Measurements from ENCODE around the gene FAM24B.
A peak's percentile ranks its signal among the peaks of the same experiment; 100 is the strongest.
"Not testable (repeated sequence)": the region's sequence is repeated elsewhere in the genome, so short reads cannot be mapped to it uniquely, and the experiment has no call there.

The FAM24B gene, protein sequence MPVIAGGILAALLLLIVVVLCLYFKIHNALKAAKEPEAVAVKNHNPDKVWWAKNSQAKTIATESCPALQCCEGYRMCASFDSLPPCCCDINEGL

DNA sequence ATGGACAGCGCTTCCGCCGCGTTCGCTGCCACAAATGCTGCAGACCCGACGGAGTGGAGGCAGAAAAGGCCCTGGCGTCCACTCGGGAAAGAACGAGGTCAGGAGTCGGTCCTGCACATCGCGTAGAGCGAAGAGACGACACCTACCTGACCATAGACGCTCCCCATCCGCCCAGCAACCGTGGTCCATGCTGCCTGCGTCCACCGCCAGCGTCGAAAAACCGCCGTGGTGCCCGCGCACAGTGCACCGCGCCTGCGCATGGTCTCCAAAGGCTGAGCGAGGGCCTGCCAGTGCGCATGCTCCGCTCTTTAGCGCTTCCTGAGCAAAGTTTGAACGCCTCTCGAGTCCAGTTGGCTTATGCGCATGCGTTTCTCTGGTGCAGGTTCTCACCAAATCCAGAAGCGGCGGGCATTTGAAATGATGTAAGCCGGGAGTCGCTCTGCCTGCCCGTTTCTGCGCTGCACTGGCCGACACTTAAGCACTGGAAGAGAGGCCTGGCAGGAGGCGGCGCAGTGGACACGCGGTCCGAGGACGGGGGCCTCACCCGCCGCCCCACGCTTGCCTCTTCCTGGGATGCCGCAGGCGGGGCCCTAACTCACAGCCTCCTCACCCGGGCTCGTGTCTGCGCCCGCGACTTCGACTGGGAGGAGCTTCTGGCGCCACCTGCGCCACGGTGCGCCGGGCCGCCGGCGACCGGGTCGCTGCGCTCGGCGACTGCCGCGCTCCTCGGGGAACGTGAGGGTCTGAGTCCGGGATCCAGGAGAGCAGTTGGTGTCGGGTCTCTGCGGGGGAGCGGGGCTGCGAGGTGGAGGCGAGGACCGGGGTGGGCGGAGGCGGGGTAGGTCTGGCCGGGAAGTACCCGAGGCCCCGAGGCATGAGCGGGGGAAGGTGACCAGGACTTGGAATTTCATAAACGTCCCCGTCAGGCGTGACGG is at the start of gene FAM24B:
Gene FAM24B (minus strand): TSS at position 243 of the 935 bp plus-strand sequence. CDS start 29,066 bp downstream, outside the sequence.
- DNase-seq = peak; percentile 91 to 95

DNA sequence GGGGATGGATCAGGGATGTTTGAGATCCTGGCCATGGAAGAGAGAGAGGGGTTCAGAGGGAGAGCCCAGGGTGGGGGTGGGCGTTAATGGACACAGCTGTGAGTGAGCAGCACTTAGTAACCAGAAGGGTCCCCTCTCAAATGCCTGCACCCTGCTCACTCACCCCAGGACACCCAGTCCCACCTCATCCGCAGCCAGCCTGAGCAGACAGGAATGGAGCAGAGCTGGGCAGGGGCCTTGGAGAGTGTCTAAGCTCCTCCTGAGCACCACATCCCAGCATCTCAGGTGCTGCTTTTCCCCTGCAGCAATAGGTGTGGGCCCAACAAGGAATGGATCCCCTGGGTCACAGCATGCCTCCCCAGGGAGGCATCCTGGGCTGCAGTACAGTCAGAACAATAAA is 36.3 kb upstream of the FAM24B start:
- DNase-seq = no peak

DNA sequence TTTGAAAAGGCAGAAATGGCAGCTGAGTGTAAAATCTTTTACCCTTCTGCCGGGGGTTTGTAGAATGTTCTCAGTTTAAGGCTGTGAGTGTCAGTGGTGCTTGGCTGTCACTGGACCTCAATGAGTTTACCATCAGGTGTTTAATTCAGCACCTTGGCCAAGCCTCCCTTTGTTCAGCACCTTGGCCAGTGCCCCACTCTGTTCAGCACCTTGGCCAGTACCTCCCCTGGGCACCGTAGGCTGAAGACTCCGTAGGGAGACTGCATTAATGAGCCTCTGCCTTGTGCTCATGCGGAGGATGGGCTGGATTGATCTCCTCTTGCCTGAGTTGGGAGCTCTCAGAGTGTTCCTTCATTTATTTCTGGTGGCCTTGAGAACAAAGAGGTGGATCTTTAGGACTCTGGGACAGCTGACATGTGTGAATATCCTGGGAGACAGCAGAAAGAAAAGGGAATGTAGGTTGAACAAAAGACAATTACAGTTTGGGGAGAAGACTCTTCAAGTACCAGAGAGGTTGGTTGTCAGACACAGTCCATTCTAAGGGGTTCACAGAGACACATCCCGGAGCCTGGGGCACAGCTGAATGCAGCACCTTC is 32.6 kb upstream of the FAM24B start:
- DNase-seq = peak; percentile 63 to 69

DNA sequence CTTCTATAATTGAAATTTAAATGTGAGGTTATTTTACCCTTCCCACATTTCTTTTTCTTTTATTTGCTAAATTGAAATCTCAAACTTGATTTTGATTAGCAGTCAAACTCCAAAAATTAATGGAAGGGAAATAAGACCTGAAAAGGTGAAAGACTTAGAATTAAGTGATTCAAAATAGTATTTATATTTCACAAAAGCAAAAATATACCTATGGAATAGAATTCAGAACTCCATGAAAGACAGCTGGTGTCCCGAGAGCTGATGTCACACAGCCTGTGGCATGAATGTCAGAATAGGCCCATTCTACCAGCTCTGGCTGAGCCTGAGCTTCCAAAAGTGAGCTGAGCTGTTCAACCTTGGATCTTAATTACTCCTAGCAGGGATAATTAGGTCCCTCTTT is 30.9 kb upstream of the FAM24B start, which contains the start of gene FAM24A:
Gene FAM24A (plus strand): TSS at position 301 of the 400 bp plus-strand sequence. CDS start 1,025 bp downstream, outside the sequence.
- no peak for DNase-seq

DNA sequence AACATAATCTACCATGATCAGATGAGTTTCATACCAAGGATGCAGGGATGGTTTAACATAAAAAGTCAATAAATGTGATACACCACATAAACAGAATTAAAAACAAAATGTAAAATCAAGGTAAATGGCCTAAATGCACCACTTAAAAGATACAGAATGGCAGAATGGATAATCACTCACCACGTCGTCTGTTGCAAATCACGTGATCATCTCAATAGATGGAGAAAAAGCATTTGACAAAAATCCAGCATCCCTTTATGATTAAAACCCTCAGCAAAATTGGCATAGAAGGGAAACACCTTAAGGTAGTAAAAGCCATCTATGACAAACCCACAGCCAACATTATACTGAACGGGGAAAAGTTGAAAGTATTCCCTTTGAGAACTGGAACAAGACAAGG is 24.5 kb upstream of the FAM24B start:
- DNase-seq = not testable (repeated sequence)

DNA sequence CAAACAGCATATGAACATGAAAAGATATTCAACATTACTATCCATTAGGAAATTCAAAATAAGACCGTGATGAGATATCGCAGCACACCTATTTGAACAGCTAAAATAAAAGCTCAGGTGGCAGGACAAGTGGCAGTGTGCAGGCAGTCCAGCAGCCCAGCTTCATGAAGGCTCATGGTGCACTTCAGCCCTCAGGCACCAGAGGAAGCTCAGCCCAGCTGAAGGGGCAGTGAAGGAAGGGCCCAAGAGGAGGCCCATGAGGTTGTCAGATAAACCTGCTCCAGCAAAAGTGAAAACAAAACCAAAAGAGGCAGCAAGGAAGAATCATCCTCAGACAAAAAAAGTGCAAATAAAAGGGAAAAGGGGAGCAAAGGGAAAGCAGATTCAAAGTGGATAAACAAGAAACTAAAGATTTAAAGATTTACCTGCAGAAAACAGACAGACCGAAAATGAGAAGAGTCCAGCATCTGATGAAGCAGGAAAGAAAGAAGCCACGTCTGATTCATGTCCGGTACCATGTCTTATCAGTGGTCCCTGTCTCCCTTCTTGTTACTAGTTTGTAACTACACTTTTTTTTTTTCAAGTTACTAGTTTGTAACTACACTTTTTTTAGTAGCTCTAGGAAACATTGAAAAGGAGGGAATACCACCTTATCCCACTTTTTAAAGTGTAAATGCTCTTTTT is 15.0 kb upstream of the FAM24B start:
- no peak for DNase-seq

DNA sequence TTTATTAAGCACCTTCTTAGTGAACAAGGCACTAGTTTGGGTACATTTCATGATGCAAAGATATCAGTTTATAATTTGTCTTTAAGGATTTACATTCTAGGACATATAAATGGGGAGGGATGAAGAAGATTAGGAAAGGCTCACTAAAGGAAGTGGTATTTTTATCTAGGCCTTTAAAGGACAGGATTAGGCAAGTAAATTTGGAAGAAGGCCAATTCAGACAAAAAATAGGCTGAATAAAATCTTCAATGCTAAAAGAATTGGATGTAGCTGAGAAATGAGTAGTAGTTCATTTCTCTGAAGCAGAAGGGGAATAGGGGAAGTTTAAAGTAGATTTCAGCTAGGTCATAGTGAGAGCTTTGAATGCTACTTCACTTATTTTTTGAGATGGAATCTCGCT is 4.8 kb upstream of the FAM24B start:
- no peak for DNase-seq

DNA sequence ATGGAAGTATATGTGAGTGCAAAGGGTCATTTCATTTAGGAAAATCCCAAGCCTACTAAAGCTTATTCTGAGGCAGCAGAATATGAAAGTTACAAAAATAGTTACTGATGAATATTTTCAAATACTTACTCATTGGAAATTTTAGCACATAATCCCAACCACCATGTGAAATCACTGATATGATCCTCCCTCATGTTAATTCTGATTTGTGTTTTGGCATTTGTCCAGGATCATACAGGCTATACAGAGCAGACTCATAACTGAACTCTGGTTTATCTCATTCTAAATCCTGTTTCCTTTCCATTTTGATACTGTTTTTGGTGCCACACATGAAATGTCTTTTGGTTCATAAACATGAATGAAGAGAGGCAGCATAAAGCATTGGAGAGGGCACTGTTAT is 3.4 kb upstream of the FAM24B start:
- no peak for DNase-seq

DNA sequence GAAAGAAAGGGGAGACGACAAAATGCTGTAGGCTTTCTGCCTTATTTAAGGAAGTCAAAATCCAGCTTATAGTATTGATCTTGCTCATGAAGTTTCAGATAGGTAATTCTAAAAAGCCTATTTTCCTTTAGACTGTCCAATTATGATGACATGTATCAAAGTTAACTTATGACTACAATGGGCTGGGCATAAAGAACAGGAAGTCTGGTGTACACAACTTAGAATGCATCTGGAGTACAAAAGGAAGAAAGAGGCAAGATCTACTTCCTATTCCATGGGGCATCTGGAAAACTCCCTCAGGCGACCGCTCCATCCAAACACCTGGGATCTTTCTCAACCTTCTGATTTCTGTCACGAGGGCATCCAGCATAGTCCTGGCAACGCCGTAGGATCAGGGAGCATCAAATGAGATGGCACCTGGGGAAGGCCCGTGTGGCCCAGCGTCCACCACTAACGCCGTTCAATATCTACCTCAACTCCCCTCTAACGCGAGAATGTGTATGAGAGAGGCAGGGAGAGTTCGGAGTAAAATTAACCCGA is 512 bp downstream of the FAM24B start:
- DNase-seq = no peak

DNA sequence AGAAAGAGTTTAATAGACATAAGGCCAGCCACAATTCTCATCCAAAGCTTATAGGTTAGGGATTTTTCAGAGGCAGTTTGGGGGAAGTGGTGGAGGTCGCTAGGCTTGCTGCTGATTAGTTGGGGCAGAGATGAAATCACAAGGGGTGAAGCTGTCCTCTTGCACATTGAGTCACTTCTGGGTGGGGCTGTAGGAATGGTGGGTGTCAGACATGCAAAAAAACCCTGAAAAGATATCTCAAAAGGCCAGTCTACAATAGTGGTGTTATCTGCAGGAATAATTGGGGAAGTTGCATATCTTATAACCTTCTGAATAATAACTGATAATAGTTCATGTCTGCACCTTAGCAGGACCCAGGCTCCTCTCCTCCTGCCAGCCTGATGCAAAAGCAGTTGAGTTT is 2.1 kb downstream of the FAM24B start:
- no peak for DNase-seq

DNA sequence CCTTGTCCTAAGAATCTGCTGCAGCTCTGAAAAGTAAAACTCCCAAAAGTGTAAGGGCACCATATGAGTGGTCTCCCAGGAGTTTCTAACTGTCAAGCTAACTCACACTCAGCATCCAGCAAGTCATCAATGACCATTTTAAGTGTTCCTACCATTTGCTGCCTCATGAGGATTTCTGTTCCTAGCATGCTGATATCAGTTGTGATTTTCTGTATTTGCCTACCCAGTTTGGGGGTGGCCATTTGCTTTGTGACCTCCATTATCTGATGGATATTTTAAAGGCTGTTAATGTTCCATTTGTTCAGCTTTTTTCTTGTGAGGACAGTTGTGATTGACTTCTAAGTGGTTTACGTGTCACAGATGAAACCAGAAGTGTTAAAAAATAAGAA is 2.9 kb downstream of the FAM24B start:
- no peak for DNase-seq

DNA sequence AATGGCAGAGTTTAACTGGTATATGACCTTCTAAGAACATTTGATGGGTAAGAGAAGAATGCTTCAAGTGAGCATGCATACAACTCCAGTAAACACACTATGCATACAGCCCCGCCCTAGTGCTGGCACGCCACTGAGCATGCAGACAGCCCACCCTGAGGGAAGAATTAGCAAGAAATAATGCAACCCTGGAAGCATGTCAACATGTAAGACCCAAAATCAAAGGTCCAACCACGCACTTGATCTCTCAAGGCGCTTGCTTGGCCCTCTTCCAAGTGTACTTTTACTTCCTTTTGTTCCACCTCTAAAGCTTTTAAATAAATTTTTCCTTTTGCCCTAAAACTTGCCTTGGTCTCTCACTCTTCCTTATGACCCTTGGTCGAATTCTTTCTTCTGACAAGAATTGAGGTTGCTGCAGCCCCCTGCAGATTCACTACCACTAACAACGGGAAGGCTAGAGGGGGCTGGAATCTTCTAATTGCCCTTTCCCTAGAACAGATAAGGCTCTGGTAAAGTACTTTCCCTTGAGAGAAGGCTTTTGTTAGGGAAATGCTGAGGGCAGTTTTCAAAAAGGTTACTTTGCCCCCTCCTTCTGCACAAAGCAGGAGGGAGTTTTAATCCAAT is 3.4 kb downstream of the FAM24B start:
- no peak for DNase-seq

DNA sequence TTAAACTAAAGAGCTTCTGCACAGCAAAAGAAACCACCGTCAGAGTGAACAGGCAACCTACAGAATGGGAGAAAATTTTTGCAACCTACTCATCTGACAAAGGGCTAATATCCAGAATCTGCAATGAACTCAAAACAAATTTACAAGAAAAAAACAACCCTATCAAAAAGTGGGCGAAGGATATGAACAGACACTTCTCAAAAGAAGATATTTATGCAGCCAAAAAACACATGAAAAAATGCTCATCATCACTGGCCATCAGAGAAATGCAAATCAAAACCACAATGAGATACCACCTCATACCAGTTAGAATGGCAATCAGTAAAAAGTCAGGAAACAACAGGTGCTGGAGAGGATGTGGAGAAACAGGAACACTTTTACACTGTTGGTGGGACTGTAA is 7.4 kb downstream of the FAM24B start:
- DNase-seq = not testable (repeated sequence)

DNA sequence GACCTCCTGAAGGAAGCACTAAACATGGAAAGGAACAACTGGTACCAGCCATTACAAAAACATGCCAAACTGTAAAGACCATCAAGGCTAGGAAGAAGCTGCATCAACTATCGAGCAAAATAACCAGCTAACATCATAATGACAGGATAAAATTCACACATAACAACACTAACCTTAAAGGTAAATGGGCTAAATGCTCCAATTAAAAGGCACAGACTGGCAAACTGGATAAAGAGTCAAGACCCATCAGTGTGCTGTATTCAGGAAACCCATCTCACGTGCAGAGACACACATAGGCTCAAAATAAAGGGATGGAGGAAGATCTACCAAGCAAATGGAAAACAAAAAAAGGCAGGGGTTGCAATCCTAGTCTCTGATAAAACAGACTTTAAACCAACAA is 10.6 kb downstream of the FAM24B start:
- DNase-seq = not testable (repeated sequence)

DNA sequence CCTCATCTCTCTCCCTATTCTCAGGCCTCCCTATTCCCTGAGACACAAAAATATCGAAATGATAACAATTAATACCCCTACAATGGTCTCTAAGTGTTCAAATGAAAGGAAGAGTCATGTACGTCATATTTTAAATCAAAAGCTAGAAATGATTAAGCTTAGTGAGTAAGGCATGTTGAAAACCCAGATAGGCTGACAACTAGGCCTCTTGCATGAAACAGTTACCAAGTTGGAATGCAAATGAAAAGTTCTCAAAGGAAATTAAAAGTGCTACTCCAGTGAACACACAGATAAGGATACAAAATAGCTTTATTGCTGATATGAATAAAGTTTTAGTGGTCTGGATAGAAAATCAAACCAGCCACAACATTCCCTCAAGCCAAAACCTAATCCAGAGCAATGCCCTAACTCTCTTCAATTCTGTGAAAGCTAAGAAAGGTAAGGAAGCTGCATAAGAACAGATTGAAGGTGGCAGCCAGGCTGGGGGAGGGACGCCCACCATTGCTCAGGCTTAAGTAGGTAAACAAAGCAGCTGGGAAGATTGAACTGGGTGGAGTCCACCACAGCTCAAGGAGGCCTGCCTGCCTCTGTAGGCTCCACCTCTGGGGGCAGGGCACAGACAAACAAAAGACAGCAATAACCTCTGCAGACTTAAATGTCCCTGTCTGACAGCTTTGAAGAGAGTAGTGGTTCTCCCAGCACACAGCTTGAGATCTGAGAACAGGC is 12.5 kb downstream of the FAM24B start:
- DNase-seq = not testable (repeated sequence)

DNA sequence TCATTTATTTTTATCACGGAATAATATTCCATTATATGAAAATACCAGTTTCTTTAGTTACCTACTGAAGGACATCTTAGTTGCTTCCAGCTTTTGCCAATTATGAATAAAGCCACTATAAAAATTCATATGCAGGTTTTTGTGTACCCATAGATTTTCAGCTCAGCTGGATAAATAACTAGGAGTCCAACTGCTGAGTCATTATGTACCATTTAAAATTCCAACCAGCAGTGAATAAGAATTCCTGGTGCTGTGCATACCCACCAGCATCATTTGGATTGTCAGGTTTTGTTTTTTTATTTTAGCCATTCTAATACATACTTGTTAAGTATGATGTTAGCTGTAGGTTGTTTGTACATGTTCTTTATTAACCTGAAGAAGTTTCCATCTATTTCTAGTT is 14.5 kb downstream of the FAM24B start:
- no peak for DNase-seq

DNA sequence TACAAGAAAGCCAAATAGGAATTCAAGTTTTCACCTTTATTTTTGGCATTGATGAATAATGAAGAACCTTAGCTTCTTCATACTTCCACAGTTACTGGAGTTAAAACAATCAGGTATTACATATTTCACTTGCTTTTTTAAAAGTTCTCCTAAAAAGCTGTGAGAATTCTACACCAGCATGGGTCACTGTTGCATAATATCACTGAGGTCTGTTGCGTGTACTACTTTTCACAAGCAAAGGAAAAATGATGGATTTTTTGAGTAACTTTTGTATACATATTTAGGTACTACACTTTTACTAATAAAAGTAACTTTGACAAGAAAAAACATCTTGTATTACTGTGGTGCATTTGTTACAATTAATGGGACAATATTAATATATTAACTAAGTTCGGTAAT is 15.2 kb downstream of the FAM24B start:
- no peak for DNase-seq

DNA sequence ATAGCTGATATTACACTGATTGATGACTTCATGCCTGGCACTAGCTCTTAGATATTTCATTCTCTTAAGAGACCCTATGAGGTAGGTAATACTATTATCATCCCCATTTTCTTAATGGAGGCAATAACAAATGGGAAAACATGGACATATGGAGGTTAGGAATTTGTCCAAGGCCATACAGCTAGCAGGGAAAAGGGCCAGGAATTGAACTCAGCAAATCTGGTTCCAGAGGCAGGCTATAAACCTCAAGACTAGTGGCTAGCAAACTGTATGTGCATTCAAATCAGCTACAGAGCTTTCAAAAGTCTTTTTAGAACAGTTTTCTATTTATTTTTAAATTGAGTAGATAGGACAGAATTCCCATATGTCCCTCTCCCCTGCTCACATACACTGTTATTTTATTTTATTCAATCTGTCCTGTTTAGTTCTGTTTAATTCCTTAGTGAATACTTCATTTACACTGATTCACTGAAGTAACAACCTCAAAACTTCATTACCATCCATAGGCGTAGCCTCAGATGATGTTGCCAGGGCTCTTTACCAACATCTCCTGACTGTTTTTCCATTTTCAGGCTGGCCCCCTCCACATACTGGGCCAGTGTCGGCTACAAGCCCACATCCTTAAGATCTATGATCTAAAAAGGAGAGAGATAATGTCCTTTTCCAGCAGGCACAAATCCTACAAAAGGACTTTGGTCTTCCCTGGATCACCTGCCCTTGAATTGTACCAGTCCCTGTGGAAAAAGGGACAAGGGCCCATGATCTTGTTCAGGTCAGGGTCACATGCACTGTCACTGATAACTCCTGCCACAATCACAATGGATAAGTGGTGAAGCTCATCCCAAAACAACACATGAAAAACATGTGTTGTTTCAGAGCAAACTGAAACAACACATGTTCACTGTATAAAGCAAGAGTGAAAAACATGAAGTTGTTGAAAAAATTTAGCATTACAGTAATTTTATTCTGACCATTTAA is 15.9 kb downstream of the FAM24B start:
- no peak for DNase-seq

DNA sequence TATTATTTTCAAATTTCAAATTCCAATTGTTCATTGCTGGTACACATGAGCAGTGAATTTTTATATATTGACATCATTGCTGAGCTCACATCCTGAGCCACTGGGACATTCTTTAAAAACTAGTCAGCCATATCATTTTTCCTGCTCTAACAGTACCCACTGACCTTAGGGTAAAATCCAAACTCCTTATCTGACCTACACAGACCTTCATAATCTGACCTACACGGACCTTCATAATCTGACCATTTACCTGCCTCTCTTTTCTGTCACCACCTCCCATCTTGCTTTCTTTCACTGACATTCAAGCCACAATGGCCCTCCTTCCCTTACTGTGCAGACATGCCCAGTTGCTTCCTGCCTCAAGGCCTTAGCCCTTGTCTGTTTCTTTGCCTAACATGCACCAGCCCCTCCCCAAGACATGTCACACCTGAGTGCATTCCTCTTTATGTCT is 17.6 kb downstream of the FAM24B start:
- no peak for DNase-seq

DNA sequence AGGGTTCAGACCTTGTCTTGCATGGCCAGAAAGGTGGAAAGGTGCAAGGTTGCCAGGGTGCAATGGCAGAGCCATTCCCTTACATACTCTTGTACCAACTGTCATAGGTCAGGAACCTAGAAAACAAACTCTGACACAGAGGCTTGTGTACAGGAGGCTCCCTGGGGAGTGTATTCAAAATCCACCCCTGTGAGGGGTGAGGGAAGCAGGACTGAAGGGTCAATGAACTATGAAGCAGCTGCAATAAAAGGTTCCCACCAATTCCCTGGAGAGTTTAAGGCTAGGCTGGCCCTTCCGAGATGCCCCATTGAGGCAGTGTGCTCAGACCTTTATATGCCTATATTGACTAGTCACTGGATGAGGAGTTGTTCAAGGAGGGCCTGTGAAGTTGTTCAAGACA is 19.9 kb downstream of the FAM24B start:
- no peak for DNase-seq

DNA sequence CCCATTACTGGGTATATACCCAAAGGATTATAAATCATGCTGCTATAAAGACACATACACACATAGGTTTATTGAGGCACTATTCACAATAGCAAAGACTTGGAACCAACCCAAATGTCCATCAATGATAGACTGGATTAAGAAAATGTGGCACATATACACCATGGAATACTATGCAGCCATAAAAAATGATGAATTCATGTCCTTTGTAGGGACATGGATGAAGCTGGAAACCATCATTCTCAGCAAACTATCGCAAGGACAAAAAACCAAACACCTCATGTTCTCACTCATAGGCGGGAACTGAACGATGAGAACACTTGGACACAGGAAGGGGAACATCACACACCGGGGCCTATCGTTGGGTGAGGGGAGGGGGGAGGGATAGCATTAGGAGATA is 21.3 kb downstream of the FAM24B start:
- DNase-seq = not testable (repeated sequence)
